CD14-positive monocyte (primary cell): ENCODE results near the gene PRELP. TPM values are rescaled to one million over a fixed set of nuclear protein-coding genes. Genes with fewer than 3 reads are reported as not detected.

Experiments
- DNase-seq, 3 donors: peaks; one replicate each; pipeline ENCODE4 v3.0.0-alpha.2; 2011 to 2022
- H2AFZ ChIP-seq: 2 replicates; pipeline ENCODE4 v1.6.0; 2012; ENCODE audit warnings: mild to moderate bottlenecking, low read depth, low read length, inconsistent platforms; ENCODE audit not compliant: insufficient read depth, poor library complexity, severe bottlenecking
- H3K27ac ChIP-seq, 2 donors: 1 replicate in 1 of 2; 2 replicates in 1 of 2; pipeline ENCODE4 v1.5.1; 2012 to 2013; ENCODE audit warnings: low read length in 2 of 2, control low read depth in 1 of 2, inconsistent platforms in 1 of 2, low read depth in 1 of 2, mild to moderate bottlenecking in 1 of 2
- H3K27me3 ChIP-seq, 2 donors: one replicate each; pipeline versions ENCODE4 v1.6.0 to v1.6.1; 2011 to 2013; ENCODE audit warnings: low read length in 2 of 2; ENCODE audit not compliant: control insufficient read depth in 2 of 2, insufficient read depth in 2 of 2
- H3K36me3 ChIP-seq, 2 donors: replicated peaks in 1 of 2; 1 replicate in 1 of 2; 2 replicates in 1 of 2; pipeline versions ENCODE4 v1.5.1 to v1.6.1; 2012 to 2013; ENCODE audit warnings: low read length in 2 of 2, control low read depth in 1 of 2, inconsistent platforms in 1 of 2, mild to moderate bottlenecking in 1 of 2; ENCODE audit not compliant: insufficient read depth in 2 of 2, control insufficient read depth in 1 of 2
- H3K4me1 ChIP-seq, 2 donors: 1 replicate in 1 of 2; 2 replicates in 1 of 2; pipeline versions ENCODE4 v1.5.1 to v1.6.1; 2012 to 2013; ENCODE audit warnings: low read length in 2 of 2, control low read depth in 1 of 2, inconsistent platforms in 1 of 2, mild to moderate bottlenecking in 1 of 2, moderate library complexity in 1 of 2; ENCODE audit not compliant: insufficient read depth in 2 of 2, control insufficient read depth in 1 of 2
- H3K4me2 ChIP-seq: replicated peaks from 2 replicates; pipeline ENCODE3; 2012; ENCODE audit warnings: low read length, moderate library complexity, mild to moderate bottlenecking; ENCODE audit not compliant: poor library complexity, severe bottlenecking; ENCODE audit errors: extremely low read depth
- H3K4me3 ChIP-seq, 3 experiments: fragments of 200-600 bp in 1 of 3; sonication (generic) in 1 of 3; replicated peaks in 1 of 3; 1 replicate in 2 of 3; 2 replicates in 1 of 3; pipeline ENCODE4 v1.5.1; 2011 to 2013; ENCODE audit warnings: low read length in 3 of 3, mild to moderate bottlenecking in 3 of 3, control low read depth in 2 of 3, low read depth in 2 of 3, inconsistent platforms in 1 of 3, moderate library complexity in 1 of 3
- H3K79me2 ChIP-seq: 2 replicates; pipeline ENCODE4 v1.6.0; 2012; ENCODE audit warnings: mild to moderate bottlenecking, control low read depth, inconsistent platforms, low read length, moderate library complexity; ENCODE audit not compliant: insufficient read depth
- H3K9ac ChIP-seq: 2 replicates; pipeline ENCODE4 v1.6.0; 2017; ENCODE audit warnings: low read length, mild to moderate bottlenecking; ENCODE audit not compliant: insufficient read depth, poor library complexity, severe bottlenecking
- H3K9me3 ChIP-seq, 2 donors: replicated peaks in 1 of 2; 1 replicate in 1 of 2; 2 replicates in 1 of 2; pipeline versions ENCODE4 v1.5.1 to v1.6.1; 2012 to 2013; ENCODE audit warnings: low read length in 2 of 2, control low read depth in 1 of 2; ENCODE audit not compliant: control insufficient read depth in 1 of 2, insufficient read depth in 1 of 2
- H4K20me1 ChIP-seq: 2 replicates; pipeline ENCODE4 v1.6.0; 2012; ENCODE audit warnings: mild to moderate bottlenecking, low read length, control low read depth, moderate library complexity; ENCODE audit not compliant: insufficient read depth
- H3K27ac Mint-ChIP-seq, 7 donors: one replicate each; pipeline ENCODE4 v1.8.0; 2020; ENCODE audit warnings: mild to moderate bottlenecking in 7 of 7, mixed read lengths in 7 of 7, moderate library complexity in 6 of 7, inconsistent platforms in 2 of 7
- H3K27me3 Mint-ChIP-seq, 3 donors: one replicate each; pipeline ENCODE4 v1.8.0; 2021 to 2022; ENCODE audit warnings: low read depth in 3 of 3, mild to moderate bottlenecking in 3 of 3, mixed read lengths in 3 of 3, moderate library complexity in 3 of 3, inconsistent platforms in 1 of 3
- H3K36me3 Mint-ChIP-seq, 2 donors: one replicate each; pipeline ENCODE4 v1.8.0; 2020; ENCODE audit warnings: mixed read lengths in 2 of 2, inconsistent platforms in 1 of 2, mild to moderate bottlenecking in 1 of 2
- H3K4me1 Mint-ChIP-seq: one replicate; pipeline ENCODE4 v1.8.0; 2020; ENCODE audit warnings: mild to moderate bottlenecking, mixed read lengths
- H3K4me3 Mint-ChIP-seq, 2 donors: one replicate each; pipeline ENCODE4 v1.8.0; 2020; ENCODE audit warnings: mild to moderate bottlenecking in 2 of 2, mixed read lengths in 2 of 2, moderate library complexity in 1 of 2
- H3K9me3 Mint-ChIP-seq, 7 donors: one replicate each; pipeline ENCODE4 v1.8.0; 2020 to 2022; ENCODE audit warnings: mixed read lengths in 7 of 7, mild to moderate bottlenecking in 6 of 7, moderate library complexity in 6 of 7, inconsistent platforms in 2 of 7
- CTCF ChIP-seq: fragments of 200-600 bp; IDR thresholded peaks from one replicate; pipeline ENCODE4 v1.8.0; 2022; ENCODE audit warnings: antibody characterized with exemption, mild to moderate bottlenecking
- WGBS: methylation state at CpG from one replicate; pipeline ENCODE4 v1.1.5; 2013; ENCODE audit warnings: missing lambda C conversion rate; ENCODE audit not compliant: insufficient coverage; 5-methylcytosine and 5-hydroxymethylcytosine counted together
- intact Hi-C, 2 donors: fragments of 100-400 bp; cut with micrococcal nuclease; formaldehyde crosslinking; loops; one replicate each; pipeline versions ENCODE4 v1.15.0 to v1.15.1; 2023
- polyA plus RNA-seq, 3 donors: library from polyadenylated mRNA; depleted of rRNA in 1 of 3; unstranded in 2 of 3; stranded (reverse) in 1 of 3; fragments of 300-500 nt in 2 of 3; fragments of >200 nt in 1 of 3; fragmentation: Illumina TruSeq in 2 of 3; gene quantifications; 1 replicate in 2 of 3; 2 replicates in 1 of 3; pipeline ENCODE4 v1.2.3, GENCODE V29; 2012 to 2021

Gene PRELP
- polyA plus RNA-seq, 3 donors, result not detected

DNA sequence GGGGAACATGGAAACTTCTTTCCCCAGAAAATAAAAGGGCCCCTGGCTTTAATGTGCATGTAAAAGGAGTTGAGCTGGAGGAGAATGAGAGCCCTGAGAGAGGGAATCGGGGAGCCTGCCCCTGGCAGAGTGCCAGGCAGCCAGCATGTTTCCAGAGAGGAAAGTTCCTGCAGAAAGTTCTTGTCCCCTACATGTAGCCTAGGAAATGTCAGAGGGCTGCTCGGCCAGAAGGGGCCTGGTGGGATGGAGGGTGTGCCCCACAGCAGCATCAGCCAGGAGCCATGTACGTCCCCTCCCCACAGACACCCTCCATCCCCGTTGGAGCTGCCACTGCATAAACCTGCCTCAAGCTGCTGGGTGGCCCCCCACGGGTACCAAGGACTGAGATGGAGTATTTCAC, 5.4 kb upstream of the PRELP start:
- Histone ChIP-seq H3K9ac (no peak overlapping the region), H3K27me3 (peaks cover 0 to 2% of the 10 kb centered on the region in 2 donors), H4K20me1 (no peaks in the 10 kb centered on the region), H3K4me2 (no peak overlapping the region), H3K79me2 (no peaks in the 10 kb centered on the region), H3K4me3 (no peak overlapping the region), H3K4me1 (no peaks in the 10 kb centered on the region), H2AFZ (no peak overlapping the region), H3K27ac (no peak overlapping the region), H3K36me3 (no peaks in the 10 kb centered on the region), H3K9me3 (no peaks in the 10 kb centered on the region)
- DNase-seq, result no peak
- Mint-ChIP-seq H3K36me3 (no peaks in the 10 kb centered on the region), H3K4me3 (peak overlapping the region in 1 of 2 donors; percentile 16), H3K27me3 (peaks cover 11 to 29% (median 12%) of the 10 kb centered on the region in 3 donors), H3K4me1 (peaks cover 8% of the 10 kb centered on the region), H3K27ac (no peak overlapping the region), H3K9me3 (no peaks in the 10 kb centered on the region)
- intact Hi-C loops, result no loop called here
- 65% methylated on average over 2 of the region's 5 CpGs for WGBS
- TF ChIP-seq CTCF, result no peak

DNA sequence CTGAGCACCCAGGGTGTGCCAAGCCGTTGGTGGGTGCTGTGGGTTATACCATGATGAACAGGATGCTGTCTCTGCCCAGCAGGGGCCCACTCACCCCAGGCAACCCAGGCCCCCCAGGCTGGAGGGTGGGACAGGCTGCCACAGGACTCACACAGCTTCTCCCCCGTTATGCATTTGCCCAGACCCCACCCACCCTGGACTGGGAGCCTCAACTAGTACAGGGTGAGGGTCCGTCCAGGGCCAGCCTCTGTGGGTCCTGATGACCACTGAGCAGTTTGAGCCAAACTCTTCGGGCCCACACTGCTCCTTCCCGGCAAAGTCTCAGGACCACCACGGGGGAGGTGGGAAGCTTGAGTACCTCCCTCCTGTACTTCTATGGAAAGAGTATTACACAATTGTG, 3.8 kb upstream of the PRELP start:
- H3K9me3 Mint-ChIP-seq, result no peaks in the 10 kb centered on the region
- peaks cover 11 to 37% (median 12%) of the 10 kb centered on the region in 3 donors for H3K27me3 Mint-ChIP-seq
- Histone ChIP-seq H3K4me1 (no peaks in the 10 kb centered on the region), H3K27ac (no peak overlapping the region), H3K4me2 (no peak overlapping the region), H3K36me3 (no peaks in the 10 kb centered on the region), H3K27me3 (peaks cover 0 to 2% of the 10 kb centered on the region in 2 donors), H2AFZ (no peak overlapping the region), H3K9me3 (no peaks in the 10 kb centered on the region), H3K9ac (no peak overlapping the region), H3K4me3 (no peak overlapping the region), H4K20me1 (no peaks in the 10 kb centered on the region), H3K79me2 (no peaks in the 10 kb centered on the region)
- no peak for DNase-seq
- no peak overlapping the region for H3K4me3 Mint-ChIP-seq
- 100% methylated on average over 2 of the region's 6 CpGs for WGBS
- H3K4me1 Mint-ChIP-seq, result peaks cover 5% of the 10 kb centered on the region
- intact Hi-C loops, result no loop called here
- no peaks in the 10 kb centered on the region for H3K36me3 Mint-ChIP-seq
- no peak for TF ChIP-seq CTCF
- H3K27ac Mint-ChIP-seq, result no peak overlapping the region
